Breast epithelium (tissue), 4 donors: ENCODE data around the gene MAP2K5. TPM values are rescaled to one million over a fixed set of nuclear protein-coding genes. Genes with fewer than 3 reads are reported as not detected.

Experiments
- DNase-seq, 2 donors: peaks; one replicate each; pipeline ENCODE4 v3.0.0-alpha.2; 2019; ENCODE audit warnings: low spot score in 2 of 2
- H3K27ac ChIP-seq, 2 donors: fragments of 200-600 bp; sonication (generic) in 1 of 2; one replicate each; pipeline ENCODE4 v1.5.1; 2016 to 2019; ENCODE audit warnings: mild to moderate bottlenecking in 1 of 2
- H3K27me3 ChIP-seq, 2 donors: fragments of 200-600 bp; sonication (generic) in 1 of 2; one replicate each; pipeline versions ENCODE4 v1.5.1 to v1.6.0; 2017 to 2019; ENCODE audit warnings: control low read depth in 1 of 2, mild to moderate bottlenecking in 1 of 2
- H3K36me3 ChIP-seq: fragments of 200-600 bp; one replicate; pipeline ENCODE4 v1.5.1; 2019
- H3K4me1 ChIP-seq, 2 donors: fragments of 200-600 bp; sonication (generic); one replicate each; pipeline ENCODE4 v1.5.1; 2016 to 2019; ENCODE audit warnings: control low read depth in 1 of 2
- H3K4me3 ChIP-seq, 3 donors: fragments of 200-600 bp; sonication (generic); 1 replicate in 2 of 3; 2 replicates in 1 of 3; pipeline ENCODE4 v1.5.1; 2016 to 2019; ENCODE audit warnings: mild to moderate bottlenecking in 3 of 3, moderate library complexity in 2 of 3
- H3K9me3 ChIP-seq, 2 donors: fragments of 200-600 bp; sonication (generic) in 1 of 2; one replicate each; pipeline ENCODE4 v1.5.1; 2016 to 2019; ENCODE audit warnings: control low read depth in 1 of 2
- CTCF ChIP-seq, 3 donors: fragments of 450-650 bp; IDR thresholded peaks; one replicate each; pipeline ENCODE4 v1.5.1; 2016 to 2017; ENCODE audit warnings: antibody characterized with exemption in 3 of 3, mild to moderate bottlenecking in 3 of 3, moderate library complexity in 3 of 3
- POLR2A ChIP-seq: fragments of 450-650 bp; IDR thresholded peaks from one replicate; pipeline ENCODE4 v1.6.1; 2016; ENCODE audit warnings: antibody characterized with exemption, mild to moderate bottlenecking, moderate library complexity
- POLR2AphosphoS5 ChIP-seq, 3 donors: sonication (generic); formaldehyde crosslinking; IDR thresholded peaks; one replicate each; pipeline ENCODE4 v1.6.1; 2017; ENCODE audit warnings: antibody characterized with exemption in 3 of 3
- intact Hi-C: fragments of 100-400 bp; cut with DNase I; formaldehyde crosslinking; loops from one replicate; pipeline ENCODE4 v1.15.1; 2023; ENCODE audit warnings: low total_unique reads
- total RNA-seq, 3 donors: library from RNA; depleted of rRNA; stranded (reverse); fragments of >200 nt; gene quantifications; one replicate each; pipeline ENCODE4 v1.1.0, GENCODE V29; 2016

Gene MAP2K5
- total RNA-seq, 3 donors from 2014 or later = 13.8 to 15.1 (median 14.0) TPM

GRCh38 chr15:67794832-67795574 is 252.5 kb downstream of the MAP2K5 start:
- Histone ChIP-seq H3K27me3 (no peaks in the 10 kb centered on the region), H3K4me1 (no peaks in the 10 kb centered on the region), H3K36me3 (no peaks in the 10 kb centered on the region), H3K4me3 (no peak overlapping the region), H3K27ac (no peak overlapping the region), H3K9me3 (peaks cover 0 to 8% of the 10 kb centered on the region in 2 donors)
- TF ChIP-seq CTCF (IDR thresholded peaks at IDR 0.05) (no peak), POLR2AphosphoS5 (IDR thresholded peaks at IDR 0.05) (no peak), POLR2A (no peak)
- no peak for DNase-seq
- intact Hi-C loops = no loop called here

GRCh38 chr15:67796196-67797127 is 254.0 kb downstream of the MAP2K5 start:
- Histone ChIP-seq H3K27me3 (no peaks in the 10 kb centered on the region), H3K9me3 (peaks cover 0 to 8% of the 10 kb centered on the region in 2 donors), H3K4me3 (no peak overlapping the region), H3K27ac (no peak overlapping the region), H3K4me1 (no peaks in the 10 kb centered on the region), H3K36me3 (no peaks in the 10 kb centered on the region)
- intact Hi-C loops = no loop called here
- no peak for DNase-seq
- TF ChIP-seq POLR2AphosphoS5 (IDR thresholded peaks at IDR 0.05) = no peak

GRCh38 chr15:67799801-67800205 is 257.3 kb downstream of the MAP2K5 start:
- no peaks in the 10 kb centered on the region for H3K4me1 ChIP-seq
- H3K27ac ChIP-seq = no peak overlapping the region
- no peak for TF ChIP-seq CTCF (IDR thresholded peaks at IDR 0.05)
- no peak for TF ChIP-seq POLR2AphosphoS5 (IDR thresholded peaks at IDR 0.05)
- TF ChIP-seq POLR2A = no peak
- intact Hi-C loops = loop anchor here (2.0 kb wide), 1 partner anchor 51 kb away; no protein-coding TSS in a partner anchor
- no peak overlapping the region for H3K4me3 ChIP-seq
- no peak for DNase-seq
- no peaks in the 10 kb centered on the region for H3K27me3 ChIP-seq
- no peaks in the 10 kb centered on the region for H3K36me3 ChIP-seq
- peaks cover 0 to 6% of the 10 kb centered on the region in 2 donors for H3K9me3 ChIP-seq

GRCh38 chr15:67801142-67801541 is 258.6 kb downstream of the MAP2K5 start:
- TF ChIP-seq CTCF (IDR thresholded peaks at IDR 0.05) = no peak
- TF ChIP-seq POLR2A = no peak
- TF ChIP-seq POLR2AphosphoS5 (IDR thresholded peaks at IDR 0.05) = no peak
- no peaks in the 10 kb centered on the region for H3K4me1 ChIP-seq
- H3K36me3 ChIP-seq = no peaks in the 10 kb centered on the region
- no peaks in the 10 kb centered on the region for H3K9me3 ChIP-seq
- DNase-seq = no peak
- no peaks in the 10 kb centered on the region for H3K27me3 ChIP-seq
- intact Hi-C loops = no loop called here
- H3K27ac ChIP-seq = no peak overlapping the region
- no peak overlapping the region for H3K4me3 ChIP-seq

GRCh38 chr15:67801926-67802914 is 259.7 kb downstream of the MAP2K5 start:
- no peaks in the 10 kb centered on the region for H3K36me3 ChIP-seq
- DNase-seq = no peak

More at GRCh38 chr15:67801926-67802914, 259.7 kb downstream of the MAP2K5 start:
- TF ChIP-seq POLR2AphosphoS5 (IDR thresholded peaks at IDR 0.05) (no peak), POLR2A (no peak), CTCF (IDR thresholded peaks at IDR 0.05) (no peak)
- intact Hi-C loops = no loop called here
- H3K4me1 ChIP-seq = no peaks in the 10 kb centered on the region
- no peak overlapping the region for H3K27ac ChIP-seq
- no peak overlapping the region for H3K4me3 ChIP-seq
- no peaks in the 10 kb centered on the region for H3K27me3 ChIP-seq
- H3K9me3 ChIP-seq = no peaks in the 10 kb centered on the region
